Measurements from ENCODE around the gene FCAMR. TPM values are rescaled to one million over a fixed set of nuclear protein-coding genes. Genes with fewer than 3 reads are reported as not detected.

FCAMR gene
- total RNA-seq, 1 donor from 2014 or later = not detected

- Mint-ChIP-seq H3K4me3 (ENCODE audit: unreplicated experiment) (no peak overlapping the region), H3K27me3 (ENCODE audit: low read depth) (peaks cover 59% of the 10 kb centered on the region)
- no peak for DNase-seq (ENCODE audit: low spot score)
These were observed 2.5 kb upstream of the FCAMR start for GRCh38 chr1:206972728-206973127.

GRCh38 chr1:206971029-206971655, 882 bp upstream of the FCAMR start:
- Mint-ChIP-seq H3K4me3 (ENCODE audit: unreplicated experiment) (no peak overlapping the region), H3K9me3 (ENCODE audit: low read depth) (no peaks in the 10 kb centered on the region), H3K36me3 (ENCODE audit: low read depth) (no peaks in the 10 kb centered on the region), H3K27ac (ENCODE audit: unreplicated experiment) (no peak overlapping the region), H3K4me1 (ENCODE audit: low read depth) (no peaks in the 10 kb centered on the region), H3K27me3 (ENCODE audit: low read depth) (peaks cover 49% of the 10 kb centered on the region)
- DNase-seq (ENCODE audit: low spot score) = no peak
- no peak for TF ChIP-seq CTCF (IDR thresholded peaks at IDR 0.05)

More at GRCh38 chr1:206972728-206973127, 2.5 kb upstream of the FCAMR start:
- no peaks in the 10 kb centered on the region for H3K9me3 Mint-ChIP-seq (ENCODE audit: low read depth)
- no peaks in the 10 kb centered on the region for H3K4me1 Mint-ChIP-seq (ENCODE audit: low read depth)
- no peak overlapping the region for H3K27ac Mint-ChIP-seq (ENCODE audit: unreplicated experiment)
- TF ChIP-seq CTCF (IDR thresholded peaks at IDR 0.05) = no peak
- H3K36me3 Mint-ChIP-seq (ENCODE audit: low read depth) = no peaks in the 10 kb centered on the region

GRCh38 chr1:206969090-206969489, 1.2 kb downstream of the FCAMR start:
- no peak overlapping the region for H3K27ac Mint-ChIP-seq (ENCODE audit: unreplicated experiment)

GRCh38 chr1:206967096-206967849, 3.0 kb downstream of the FCAMR start:
- no peak for DNase-seq (ENCODE audit: low spot score)
- no peak overlapping the region for H3K27ac Mint-ChIP-seq (ENCODE audit: unreplicated experiment)

More at GRCh38 chr1:206969090-206969489, 1.2 kb downstream of the FCAMR start:
- no peak for TF ChIP-seq CTCF (IDR thresholded peaks at IDR 0.05)
- Mint-ChIP-seq H3K9me3 (ENCODE audit: low read depth) (no peaks in the 10 kb centered on the region), H3K4me3 (ENCODE audit: unreplicated experiment) (no peak overlapping the region), H3K27me3 (ENCODE audit: low read depth) (peaks cover 53% of the 10 kb centered on the region), H3K4me1 (ENCODE audit: low read depth) (no peaks in the 10 kb centered on the region), H3K36me3 (ENCODE audit: low read depth) (no peaks in the 10 kb centered on the region)
- no peak for DNase-seq (ENCODE audit: low spot score)

More at GRCh38 chr1:206967096-206967849, 3.0 kb downstream of the FCAMR start:
- Mint-ChIP-seq H3K4me1 (ENCODE audit: low read depth) (no peaks in the 10 kb centered on the region), H3K27me3 (ENCODE audit: low read depth) (peaks cover 40% of the 10 kb centered on the region), H3K9me3 (ENCODE audit: low read depth) (no peaks in the 10 kb centered on the region), H3K36me3 (ENCODE audit: low read depth) (no peaks in the 10 kb centered on the region), H3K4me3 (ENCODE audit: unreplicated experiment) (no peak overlapping the region)
- TF ChIP-seq CTCF (IDR thresholded peaks at IDR 0.05) = no peak
